ENCODE data around the gene RAB11FIP3. TPM values are rescaled to one million over a fixed set of nuclear protein-coding genes. Genes with fewer than 3 reads are reported as not detected.

RAB11FIP3 gene
- total and polyA plus RNA-seq, 2 experiments from 2014 or later: 1.2 to 27.8 TPM

GRCh38 chr16:549544-550263 is 124.3 kb downstream of the RAB11FIP3 start:
- H3K4me2 ChIP-seq (ENCODE audit: unreplicated experiment): no peak overlapping the region
- 95 to 97% methylated on average over 26 to 53 of the region's 54 CpGs for WGBS, 2 experiments (ENCODE audit: low coverage in 1 of 2, low lambda C conversion rate in 2 of 2, missing lambda C conversion rate in 2 of 2)
- H3F3A ChIP-seq (ENCODE audit: insufficient read depth): no peaks in the 10 kb centered on the region
- H4K20me1 ChIP-seq (ENCODE audit: insufficient read depth): no peaks in the 10 kb centered on the region
- no peak overlapping the region for H2AFZ ChIP-seq
- H3K4me1 ChIP-seq (ENCODE audit: insufficient read depth): peaks cover 9% of the 10 kb centered on the region
- peaks cover 40% of the 10 kb centered on the region for H3K79me2 ChIP-seq (ENCODE audit: insufficient read depth)
- H3K4me3 ChIP-seq: no peak overlapping the region
- no peak overlapping the region for H3K27ac ChIP-seq
- no peak for DNase-seq
- in situ Hi-C loops (cut with MboI): no loop called here
- no peaks in the 10 kb centered on the region for H3K9me2 ChIP-seq (ENCODE audit: insufficient read depth)
- H3K9me3 ChIP-seq (ENCODE audit: low read depth): no peaks in the 10 kb centered on the region
- no peak overlapping the region for H3K9ac ChIP-seq
- no peaks in the 10 kb centered on the region for H3K36me3 ChIP-seq (ENCODE audit: low read depth)
- no peaks in the 10 kb centered on the region for H3K27me3 ChIP-seq (replicated peaks; ENCODE audit: insufficient read depth)
- TF ChIP-seq EZH2 (IDR thresholded peaks at IDR 0.05; ENCODE audit: insufficient read depth, poor library complexity, severe bottlenecking): no peak
- TF ChIP-seq EZH2phosphoT487 (IDR thresholded peaks at IDR 0.05; ENCODE audit: insufficient read depth, low read depth): no peak

GRCh38 chr16:551210-551609 is 125.8 kb downstream of the RAB11FIP3 start:
- H3K9ac ChIP-seq: no peak overlapping the region
- no peak overlapping the region for H3K4me2 ChIP-seq (ENCODE audit: unreplicated experiment)
- H2AFZ ChIP-seq: no peak overlapping the region
- no peaks in the 10 kb centered on the region for H3F3A ChIP-seq (ENCODE audit: insufficient read depth)
- H4K20me1 ChIP-seq (ENCODE audit: insufficient read depth): no peaks in the 10 kb centered on the region
- H3K9me2 ChIP-seq (ENCODE audit: insufficient read depth): no peaks in the 10 kb centered on the region
- H3K4me1 ChIP-seq (ENCODE audit: insufficient read depth): peaks cover 17% of the 10 kb centered on the region
- in situ Hi-C loops (cut with MboI): no loop called here
- 96 to 99% methylated on average over 23 to 26 of the region's 28 CpGs for whole genome bisulfite sequencing, 2 experiments (ENCODE audit: low coverage in 1 of 2, low lambda C conversion rate in 2 of 2, missing lambda C conversion rate in 2 of 2)
- H3K9me3 ChIP-seq (ENCODE audit: low read depth): no peaks in the 10 kb centered on the region
- no peak overlapping the region for H3K27ac ChIP-seq
- H3K27me3 ChIP-seq (replicated peaks; ENCODE audit: insufficient read depth): no peaks in the 10 kb centered on the region
- no peaks in the 10 kb centered on the region for H3K36me3 ChIP-seq (ENCODE audit: low read depth)
- DNase-seq: no peak
- TF ChIP-seq EZH2 (IDR thresholded peaks at IDR 0.05; ENCODE audit: insufficient read depth, poor library complexity, severe bottlenecking): no peak
- TF ChIP-seq EZH2phosphoT487 (IDR thresholded peaks at IDR 0.05; ENCODE audit: insufficient read depth, low read depth): no peak
- peaks cover 25% of the 10 kb centered on the region for H3K79me2 ChIP-seq (ENCODE audit: insufficient read depth)
- H3K4me3 ChIP-seq: no peak overlapping the region

GRCh38 chr16:552171-552570 is 126.7 kb downstream of the RAB11FIP3 start:
- peaks cover 17% of the 10 kb centered on the region; the same call in 1 of the 2 replicates for H3K79me2 ChIP-seq (ENCODE audit: insufficient read depth)
- peaks cover 17% of the 10 kb centered on the region for H3K4me1 ChIP-seq (ENCODE audit: insufficient read depth)
- no peak overlapping the region for H3K4me2 ChIP-seq (ENCODE audit: unreplicated experiment)
- no peaks in the 10 kb centered on the region for H3K36me3 ChIP-seq (ENCODE audit: low read depth)
- H3K27me3 ChIP-seq (replicated peaks; ENCODE audit: insufficient read depth): no peaks in the 10 kb centered on the region
- no peaks in the 10 kb centered on the region for H3K9me2 ChIP-seq (ENCODE audit: insufficient read depth)
- WGBS, 2 experiments (ENCODE audit: low coverage in 1 of 2, low lambda C conversion rate in 2 of 2, missing lambda C conversion rate in 2 of 2): 92 to 94% methylated on average over 15 to 34 of the region's 35 CpGs
- H3K9ac ChIP-seq: no peak overlapping the region
- in situ Hi-C loops (cut with MboI): no loop called here
- no peak overlapping the region for H3K4me3 ChIP-seq
- H3K27ac ChIP-seq: no peak overlapping the region
- H3F3A ChIP-seq (ENCODE audit: insufficient read depth): no peaks in the 10 kb centered on the region
- H3K9me3 ChIP-seq (ENCODE audit: low read depth): no peaks in the 10 kb centered on the region
- DNase-seq: no peak
- TF ChIP-seq EZH2 (IDR thresholded peaks at IDR 0.05; ENCODE audit: insufficient read depth, poor library complexity, severe bottlenecking) (no peak), EZH2phosphoT487 (IDR thresholded peaks at IDR 0.05; ENCODE audit: insufficient read depth, low read depth) (no peak)
- H2AFZ ChIP-seq: no peak overlapping the region
- H4K20me1 ChIP-seq (ENCODE audit: insufficient read depth): no peaks in the 10 kb centered on the region

GRCh38 chr16:553601-554296 is 128.3 kb downstream of the RAB11FIP3 start:
- 96% methylated on average over 17 to 25 of the region's 33 CpGs for WGBS, 2 experiments (ENCODE audit: low coverage in 1 of 2, low lambda C conversion rate in 2 of 2, missing lambda C conversion rate in 2 of 2)
- H3K9me2 ChIP-seq (ENCODE audit: insufficient read depth): no peaks in the 10 kb centered on the region
- H4K20me1 ChIP-seq (ENCODE audit: insufficient read depth): no peaks in the 10 kb centered on the region
- H3K27ac ChIP-seq: peak overlapping the region; percentile 86
- in situ Hi-C loops (cut with MboI): no loop called here
- H3K4me1 ChIP-seq (ENCODE audit: insufficient read depth): peaks cover 17% of the 10 kb centered on the region
- H3K36me3 ChIP-seq (ENCODE audit: low read depth): no peaks in the 10 kb centered on the region
- H3K4me2 ChIP-seq (ENCODE audit: unreplicated experiment): peak overlapping the region; percentile 75
- DNase-seq: no peak
- TF ChIP-seq EZH2 (IDR thresholded peaks at IDR 0.05; ENCODE audit: insufficient read depth, poor library complexity, severe bottlenecking) (no peak), EZH2phosphoT487 (IDR thresholded peaks at IDR 0.05; ENCODE audit: insufficient read depth, low read depth) (no peak)
- H2AFZ ChIP-seq: no peak overlapping the region
- no peaks in the 10 kb centered on the region for H3K9me3 ChIP-seq (ENCODE audit: low read depth)
- no peaks in the 10 kb centered on the region for H3F3A ChIP-seq (ENCODE audit: insufficient read depth)
- no peak overlapping the region for H3K4me3 ChIP-seq
- no peaks in the 10 kb centered on the region for H3K27me3 ChIP-seq (replicated peaks; ENCODE audit: insufficient read depth)
- 0 out of 2 replicates have a peak, but pooled peaks cover 1% of the 10 kb centered on the region for H3K79me2 ChIP-seq (ENCODE audit: insufficient read depth)
- H3K9ac ChIP-seq: peak overlapping the region; percentile 78; the same call in 1 of the 2 replicates

Data from GM23248 (cell line).